ENCODE results near the gene HOMER2.

- TF ChIP-seq CTCF (conservative IDR thresholded peaks at IDR 0.05; ENCODE audit: low read depth, low read length) = no peak
- TF ChIP-seq USF2 (IDR thresholded peaks at IDR 0.05; ENCODE audit: low read depth, low read length) = no peak
- no peak for TF ChIP-seq RAD21 (IDR thresholded peaks at IDR 0.05; ENCODE audit: low read length)
- no peak for TF ChIP-seq BHLHE40 (IDR thresholded peaks at IDR 0.05; ENCODE audit: low read depth, low read length)
- TF ChIP-seq POLR2A (IDR thresholded peaks at IDR 0.05; ENCODE audit: low read depth, low read length) = no peak
- TF ChIP-seq RFX5 (IDR thresholded peaks at IDR 0.05; ENCODE audit: low read depth, low read length) = no peak
- TF ChIP-seq MAZ (IDR thresholded peaks at IDR 0.05; ENCODE audit: borderline replicate concordance, low read depth, low read length) = no peak
Measured at GRCh38 chr15:82847703-82848102, 104.8 kb downstream of the HOMER2 start.
